ENCODE data around the gene TOP3A.

DNA sequence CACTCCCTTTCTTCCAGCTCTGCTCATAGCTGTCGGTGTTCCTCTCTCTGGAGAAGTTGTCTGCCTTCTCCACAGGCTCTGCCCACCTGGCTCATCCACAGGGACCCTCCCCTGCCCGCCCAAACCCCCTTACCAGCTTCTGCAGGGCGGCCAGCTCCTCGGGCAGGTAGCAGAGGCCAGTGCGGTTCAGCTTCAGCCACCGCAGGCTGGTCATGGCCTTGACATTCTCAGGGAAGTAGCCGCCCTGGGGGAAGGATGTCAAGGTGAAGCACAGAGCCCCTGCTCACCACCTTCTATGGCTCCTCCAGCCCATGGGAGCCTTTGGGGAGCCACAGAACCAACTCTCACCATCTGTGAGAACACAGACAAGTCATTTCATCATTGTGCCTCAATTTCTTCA lies 58.0 kb downstream of the TOP3A start:
- TF ChIP-seq POLR2A (IDR thresholded peaks at IDR 0.05), result no peak
- TF ChIP-seq, protein P1, sequence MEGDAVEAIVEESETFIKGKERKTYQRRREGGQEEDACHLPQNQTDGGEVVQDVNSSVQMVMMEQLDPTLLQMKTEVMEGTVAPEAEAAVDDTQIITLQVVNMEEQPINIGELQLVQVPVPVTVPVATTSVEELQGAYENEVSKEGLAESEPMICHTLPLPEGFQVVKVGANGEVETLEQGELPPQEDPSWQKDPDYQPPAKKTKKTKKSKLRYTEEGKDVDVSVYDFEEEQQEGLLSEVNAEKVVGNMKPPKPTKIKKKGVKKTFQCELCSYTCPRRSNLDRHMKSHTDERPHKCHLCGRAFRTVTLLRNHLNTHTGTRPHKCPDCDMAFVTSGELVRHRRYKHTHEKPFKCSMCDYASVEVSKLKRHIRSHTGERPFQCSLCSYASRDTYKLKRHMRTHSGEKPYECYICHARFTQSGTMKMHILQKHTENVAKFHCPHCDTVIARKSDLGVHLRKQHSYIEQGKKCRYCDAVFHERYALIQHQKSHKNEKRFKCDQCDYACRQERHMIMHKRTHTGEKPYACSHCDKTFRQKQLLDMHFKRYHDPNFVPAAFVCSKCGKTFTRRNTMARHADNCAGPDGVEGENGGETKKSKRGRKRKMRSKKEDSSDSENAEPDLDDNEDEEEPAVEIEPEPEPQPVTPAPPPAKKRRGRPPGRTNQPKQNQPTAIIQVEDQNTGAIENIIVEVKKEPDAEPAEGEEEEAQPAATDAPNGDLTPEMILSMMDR (IDR thresholded peaks at IDR 0.05), result no peak
